Gastrocnemius medialis (tissue), 4 donors: Measurements from ENCODE around the gene TMEM88. TPM values are rescaled to one million over a fixed set of nuclear protein-coding genes. Genes with fewer than 3 reads are reported as not detected.

Source experiments
- ATAC-seq, 2 donors: fragments of 150-250 bp; one replicate each; pipeline ENCODE4 v1.9.1; 2016
- DNase-seq, 2 donors: peaks; one replicate each; pipeline ENCODE4 v3.0.0-alpha.2; 2019
- H3K27ac ChIP-seq, 4 donors: fragments of 200-600 bp; sonication (generic); 1 replicate in 1 of 4; 2 replicates in 3 of 4; pipeline ENCODE4 v1.5.1; 2016 to 2018; ENCODE audit warnings: mild to moderate bottlenecking in 2 of 4, moderate library complexity in 1 of 4
- H3K27me3 ChIP-seq, 3 donors: fragments of 200-600 bp; sonication (generic) in 2 of 3; 1 replicate in 1 of 3; 2 replicates in 2 of 3; pipeline versions ENCODE4 v1.5.1 to v1.6.0; 2016 to 2019; ENCODE audit warnings: mild to moderate bottlenecking in 1 of 3, moderate library complexity in 1 of 3
- H3K36me3 ChIP-seq, 2 donors: fragments of 200-600 bp; sonication (generic) in 1 of 2; one replicate each; pipeline ENCODE4 v1.5.1; 2017 to 2018
- H3K4me1 ChIP-seq, 2 donors: fragments of 200-600 bp; sonication (generic) in 1 of 2; one replicate each; pipeline ENCODE4 v1.5.1; 2016 to 2017; ENCODE audit warnings: mild to moderate bottlenecking in 2 of 2
- H3K4me3 ChIP-seq, 4 donors: fragments of 200-600 bp; sonication (generic) in 3 of 4; 1 replicate in 1 of 4; 2 replicates in 3 of 4; pipeline ENCODE4 v1.5.1; 2016 to 2019; ENCODE audit warnings: mild to moderate bottlenecking in 2 of 4
- H3K9me3 ChIP-seq, 3 donors: fragments of 200-600 bp; sonication (generic) in 2 of 3; 1 replicate in 1 of 3; 2 replicates in 2 of 3; pipeline ENCODE4 v1.5.1; 2016 to 2019
- CTCF ChIP-seq, 5 experiments: fragments of 450-650 bp in 3 of 5; fragments of 200-600 bp in 2 of 5; sonication (generic) in 2 of 5; IDR thresholded peaks in 4 of 5; conservative IDR thresholded peaks in 1 of 5; 1 replicate in 4 of 5; 2 replicates in 1 of 5; pipeline ENCODE4 v1.5.1; 2016 to 2019; ENCODE audit warnings: antibody characterized with exemption in 5 of 5, mild to moderate bottlenecking in 3 of 5, moderate library complexity in 3 of 5
- POLR2A ChIP-seq, 2 donors: fragments of 450-650 bp; IDR thresholded peaks; one replicate each; pipeline ENCODE4 v1.6.1; 2017; ENCODE audit warnings: antibody characterized with exemption in 2 of 2, mild to moderate bottlenecking in 2 of 2, moderate library complexity in 2 of 2
- in situ Hi-C, 4 donors: fragments of 200-750 bp; cut with MboI; loops; one replicate each; pipeline versions ENCODE4 v1.15.0 to v1.8.0; 2017; ENCODE audit warnings: low sequenced_read_pairs in 4 of 4
- intact Hi-C: fragments of 100-400 bp; cut with DNase I; formaldehyde crosslinking; loops from one replicate; pipeline ENCODE4 v1.15.1; 2023; ENCODE audit warnings: low total_unique reads
- total RNA-seq, 4 donors: library from RNA; depleted of rRNA; stranded (reverse); fragments of >200 nt; gene quantifications; one replicate each; pipeline versions ENCODE4 v1.1.0 to v1.2.3, GENCODE V29; 2016

Gene TMEM88
- total RNA-seq, 4 donors from 2014 or later = 18.8 to 56.8 (median 27.9) TPM

- Histone ChIP-seq H3K27me3 (no peaks in the 10 kb centered on the region), H3K4me1 (no peaks in the 10 kb centered on the region), H3K36me3 (no peaks in the 10 kb centered on the region), H3K9me3 (no peaks in the 10 kb centered on the region), H3K4me3 (no peak overlapping the region), H3K27ac (no peak overlapping the region)
- in situ Hi-C loops = loop anchor here in 1 of 4 donors (10.0 kb wide), 1 partner anchor 56 kb away; no protein-coding TSS in a partner anchor
- TF ChIP-seq CTCF (IDR thresholded peaks at IDR 0.05 in 4 of 5, conservative IDR thresholded peaks at IDR 0.05 in 1 of 5) (no peak), POLR2A (IDR thresholded peaks at IDR 0.05) (no peak)
- DNase-seq (no peak), ATAC-seq (no peak)
- intact Hi-C loops = no loop called here
Measured at GRCh38 chr17:7811251-7811650, 43.6 kb upstream of the TMEM88 start.

GRCh38 chr17:7814969-7815368 lies 39.9 kb upstream of the TMEM88 start:
- H3K27ac ChIP-seq = no peak overlapping the region
- DNase-seq (no peak), ATAC-seq (no peak)
- no peaks in the 10 kb centered on the region for H3K9me3 ChIP-seq
- in situ Hi-C loops = loop anchor here in 1 of 4 donors (10.0 kb wide), 1 partner anchor 60 kb away; no protein-coding TSS in a partner anchor
- no peaks in the 10 kb centered on the region for H3K36me3 ChIP-seq
- intact Hi-C loops = no loop called here
- no peaks in the 10 kb centered on the region for H3K27me3 ChIP-seq
- H3K4me3 ChIP-seq = no peak overlapping the region
- H3K4me1 ChIP-seq = no peaks in the 10 kb centered on the region
- no peak for TF ChIP-seq CTCF (IDR thresholded peaks at IDR 0.05 in 4 of 5, conservative IDR thresholded peaks at IDR 0.05 in 1 of 5)
- TF ChIP-seq POLR2A (IDR thresholded peaks at IDR 0.05) = no peak

GRCh38 chr17:7816926-7817642 lies 37.8 kb upstream of the TMEM88 start:
- no peak for TF ChIP-seq CTCF (IDR thresholded peaks at IDR 0.05 in 4 of 5, conservative IDR thresholded peaks at IDR 0.05 in 1 of 5)
- TF ChIP-seq POLR2A (IDR thresholded peaks at IDR 0.05) = no peak
- Histone ChIP-seq H3K36me3 (no peaks in the 10 kb centered on the region), H3K27ac (no peak overlapping the region), H3K27me3 (no peaks in the 10 kb centered on the region), H3K4me3 (no peak overlapping the region), H3K4me1 (no peaks in the 10 kb centered on the region), H3K9me3 (no peaks in the 10 kb centered on the region)
- DNase-seq (no peak), ATAC-seq (no peak)
- intact Hi-C loops = no loop called here
- in situ Hi-C loops = loop anchor here in 1 of 4 donors (10.0 kb wide), 1 partner anchor 62 kb away; no protein-coding TSS in a partner anchor

GRCh38 chr17:7817643-7817964 lies 37.3 kb upstream of the TMEM88 start:
- H3K27me3 ChIP-seq = no peaks in the 10 kb centered on the region
- in situ Hi-C loops (loop anchor here in 1 of 4 donors (10.0 kb wide), 1 partner anchor 63 kb away; no protein-coding TSS in a partner anchor), intact Hi-C loops (no loop called here)
- ATAC-seq (no peak), DNase-seq (no peak)
- H3K27ac ChIP-seq = no peak overlapping the region
- H3K36me3 ChIP-seq = no peaks in the 10 kb centered on the region
- H3K4me3 ChIP-seq = no peak overlapping the region
- H3K9me3 ChIP-seq = no peaks in the 10 kb centered on the region
- no peak for TF ChIP-seq POLR2A (IDR thresholded peaks at IDR 0.05)
- no peak for TF ChIP-seq CTCF (IDR thresholded peaks at IDR 0.05 in 4 of 5, conservative IDR thresholded peaks at IDR 0.05 in 1 of 5)
- H3K4me1 ChIP-seq = no peaks in the 10 kb centered on the region
